Right lobe of liver (tissue), 6 donors: ENCODE measurements around the gene ASCC1. TPM values are rescaled to one million over a fixed set of nuclear protein-coding genes. Genes with fewer than 3 reads are reported as not detected.
A peak's percentile ranks its signal among the peaks of the same experiment; 100 is the strongest.

Source experiments
- ATAC-seq, 4 donors: fragments of 200-7000 bp; cut with Tn5 transposase; one replicate each; pipeline ENCODE4 v1.9.1; 2020; ENCODE audit warnings: mild to moderate bottlenecking in 4 of 4, moderate library complexity in 4 of 4
- DNase-seq, 3 donors: peaks; one replicate each; pipeline ENCODE4 v3.0.0-alpha.2; 2020
- H3K27ac ChIP-seq, 3 donors: fragments of 200-600 bp; one replicate each; pipeline ENCODE4 v1.8.0; 2022
- H3K27me3 ChIP-seq, 2 donors: fragments of 200-600 bp; one replicate each; pipeline ENCODE4 v1.8.0; 2022
- H3K36me3 ChIP-seq, 4 donors: fragments of 200-600 bp; sonication (generic) in 1 of 4; one replicate each; pipeline versions ENCODE4 v1.5.1 to v1.8.0; 2017 to 2022; ENCODE audit warnings: control low read depth in 1 of 4
- H3K4me1 ChIP-seq, 4 donors: fragments of 200-600 bp; sonication (generic) in 1 of 4; one replicate each; pipeline versions ENCODE4 v1.5.1 to v1.8.0; 2017 to 2022; ENCODE audit warnings: control low read depth in 1 of 4
- H3K4me3 ChIP-seq, 3 donors: fragments of 200-600 bp; one replicate each; pipeline ENCODE4 v1.8.0; 2022
- H3K9me3 ChIP-seq, 4 donors: fragments of 200-600 bp; sonication (generic) in 1 of 4; one replicate each; pipeline versions ENCODE4 v1.5.1 to v1.8.0; 2017 to 2022; ENCODE audit warnings: control low read depth in 1 of 4
- CTCF ChIP-seq, 4 donors: fragments of 200-600 bp in 3 of 4; fragments of 450-650 bp in 1 of 4; IDR thresholded peaks; one replicate each; pipeline versions ENCODE4 v1.5.1 to v1.8.0; 2016 to 2022; ENCODE audit warnings: antibody characterized with exemption in 4 of 4, mild to moderate bottlenecking in 2 of 4
- POLR2A ChIP-seq: fragments of 450-650 bp; IDR thresholded peaks from one replicate; pipeline ENCODE4 v1.6.1; 2017; ENCODE audit warnings: antibody characterized with exemption, mild to moderate bottlenecking
- WGBS: methylation state at CpG from one replicate; pipeline ENCODE4 v1.1.6; 2018; ENCODE audit warnings: low coverage, low lambda C conversion rate; ENCODE audit not compliant: insufficient coverage; ENCODE audit errors: missing lambda C conversion rate; 5-methylcytosine and 5-hydroxymethylcytosine counted together
- intact Hi-C, 2 donors: fragments of 100-400 bp; cut with DNase I; formaldehyde crosslinking; loops; one replicate each; pipeline versions ENCODE4 v1.11.2 to v1.14.1; 2022
- total RNA-seq, 6 experiments: library from RNA; depleted of rRNA in 2 of 6; stranded (reverse); fragments of >200 nt in 2 of 6; fragmentation: NEBNext Ultra II Directional in 3 of 6; extraction: Animal tissue kit (Norgen Biotek cat#: 25700) in 3 of 6; gene quantifications; one replicate each; pipeline versions ENCODE4 v1.1.0 to v1.2.4, GENCODE V29; 2016 to 2023
- donor health status: DM: no; HTN: yes; CAD: no.
- donor health status: DM: no; HTN: no; CAD: no.
- donor health status: DM: no; HTN: no; CAD: no.
- donor health status: DM: no; HTN: yes; CAD: no.
- donor health status: DM: no; HTN: yes; CAD: no.

Gene ASCC1
- total RNA-seq, 6 experiments from 2014 or later: 12.0 to 26.5 (median 14.5) TPM

- ATAC-seq: no peak
- WGBS: 73% methylated on average over 4 of the region's 7 CpGs
- no peak for TF ChIP-seq CTCF (IDR thresholded peaks at IDR 0.05)
- no peak for TF ChIP-seq POLR2A
- no peak overlapping the region for H3K27ac ChIP-seq
- H3K4me3 ChIP-seq: no peak overlapping the region
- no peaks in the 10 kb centered on the region for H3K4me1 ChIP-seq
- intact Hi-C loops: loop anchor here in 1 of 2 donors (10.0 kb wide), 1 partner anchor 99 kb away; no protein-coding TSS in a partner anchor
- DNase-seq: no peak
- H3K36me3 ChIP-seq: no peaks in the 10 kb centered on the region
- H3K9me3 ChIP-seq: no peaks in the 10 kb centered on the region
- no peaks in the 10 kb centered on the region for H3K27me3 ChIP-seq
Observed at GRCh38 chr10:72053690-72054089, 162.4 kb downstream of the ASCC1 start.

DNA sequence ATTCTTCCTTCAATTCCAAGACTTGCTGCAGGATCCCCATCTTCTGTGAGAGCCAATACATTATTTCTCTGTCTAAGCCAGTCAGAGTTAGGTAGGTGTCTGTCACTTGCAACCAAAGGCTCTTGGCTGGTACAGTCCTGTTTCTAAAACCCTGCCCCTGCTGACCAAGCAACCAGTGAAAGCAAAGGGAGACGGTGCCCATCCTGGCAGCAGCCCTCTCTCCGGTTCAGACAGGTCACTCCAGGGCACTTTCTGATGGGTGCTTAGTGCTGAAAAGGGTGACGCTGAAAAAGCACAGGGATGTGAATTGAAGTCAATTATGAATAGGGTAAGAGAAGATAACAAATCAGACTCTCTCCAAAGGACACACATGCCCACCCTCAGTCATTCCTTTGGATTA lies 165.2 kb downstream of the ASCC1 start:
- H3K36me3 ChIP-seq: no peaks in the 10 kb centered on the region
- intact Hi-C loops: loop anchor here in 1 of 2 donors (10.0 kb wide), 1 partner anchor 96 kb away; no protein-coding TSS in a partner anchor
- H3K4me1 ChIP-seq: peaks cover 0 to 3% (median 0%) of the 10 kb centered on the region in 4 donors
- no peak overlapping the region for H3K4me3 ChIP-seq
- H3K27me3 ChIP-seq: no peaks in the 10 kb centered on the region
- WGBS: 29% methylated on average over 3 of the region's 3 CpGs
- no peak overlapping the region for H3K27ac ChIP-seq
- TF ChIP-seq POLR2A (no peak), CTCF (IDR thresholded peaks at IDR 0.05) (no peak)
- no peaks in the 10 kb centered on the region for H3K9me3 ChIP-seq
- DNase-seq (no peak), ATAC-seq (peak in 1 of 4 donors; percentile 54)

DNA sequence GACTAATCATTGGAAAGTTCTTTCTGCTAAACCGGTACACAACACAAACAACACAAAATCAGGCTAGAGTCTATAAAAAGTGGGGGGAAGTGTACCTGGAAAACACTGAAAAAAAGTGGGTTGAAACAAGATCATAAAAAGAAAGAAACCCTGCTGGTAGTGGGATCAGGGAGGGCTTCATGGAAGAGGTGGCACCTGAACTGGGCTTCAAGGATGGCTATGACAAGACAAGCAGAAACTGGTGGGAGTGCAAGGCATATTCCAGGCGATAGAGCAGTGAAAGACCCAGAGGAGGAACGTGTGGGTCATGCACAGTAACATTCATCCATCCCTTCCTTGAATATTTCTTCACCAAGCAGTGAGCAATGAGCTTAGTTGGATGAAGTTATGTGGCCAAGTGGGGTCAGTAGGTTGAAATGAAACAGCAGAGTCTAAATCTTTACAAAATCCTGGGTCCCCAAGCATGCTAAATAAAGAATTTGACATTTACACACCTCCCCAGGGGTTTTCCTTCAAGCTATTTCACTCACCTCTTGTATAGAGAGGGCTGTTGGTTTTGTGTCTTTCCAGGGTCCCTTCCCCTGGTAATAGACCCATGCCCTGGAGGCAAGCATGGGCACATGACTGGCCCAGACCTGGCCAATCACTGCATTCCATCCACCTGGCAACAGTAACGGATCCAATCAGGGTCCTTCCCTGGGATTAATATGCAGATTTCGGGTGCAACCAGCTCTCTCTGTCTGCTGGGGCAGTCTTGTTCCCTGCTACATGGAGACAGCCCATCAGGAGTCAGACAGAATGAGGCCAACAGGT lies 165.9 kb downstream of the ASCC1 start:
- Histone ChIP-seq H3K27me3 (no peaks in the 10 kb centered on the region), H3K27ac (no peak overlapping the region), H3K4me1 (peaks cover 0 to 3% (median 0%) of the 10 kb centered on the region in 4 donors), H3K4me3 (no peak overlapping the region), H3K36me3 (no peaks in the 10 kb centered on the region), H3K9me3 (no peaks in the 10 kb centered on the region)
- no peak for TF ChIP-seq POLR2A
- TF ChIP-seq CTCF (IDR thresholded peaks at IDR 0.05): no peak
- ATAC-seq: no peak
- no peak for DNase-seq
- intact Hi-C loops: loop anchor here (10.0 kb wide), 2 partner anchors 95 to 155 kb away; no protein-coding TSS in a partner anchor
- WGBS: 70% methylated on average over 3 of the region's 5 CpGs

GRCh38 chr10:72049472-72049871 lies 166.6 kb downstream of the ASCC1 start:
- 73% methylated on average over 1 of the region's 1 CpG for WGBS
- Histone ChIP-seq H3K9me3 (no peaks in the 10 kb centered on the region), H3K4me1 (peaks cover 0 to 3% (median 0%) of the 10 kb centered on the region in 4 donors), H3K27ac (no peak overlapping the region), H3K27me3 (no peaks in the 10 kb centered on the region), H3K4me3 (no peak overlapping the region), H3K36me3 (no peaks in the 10 kb centered on the region)
- no peak for ATAC-seq
- TF ChIP-seq CTCF (IDR thresholded peaks at IDR 0.05): no peak
- no peak for TF ChIP-seq POLR2A
- DNase-seq: no peak
- intact Hi-C loops: loop anchor here in 1 of 2 donors (10.0 kb wide), 1 partner anchor 155 kb away; no protein-coding TSS in a partner anchor
